Lower leg skin (tissue), 4 donors: ENCODE measurements around the gene FAM177B. TPM values are rescaled to one million over a fixed set of nuclear protein-coding genes. Genes with fewer than 3 reads are reported as not detected.

Experiments used
- DNase-seq, 2 donors: peaks; one replicate each; pipeline ENCODE4 v3.0.0-alpha.2; 2019; ENCODE audit warnings: low spot score in 2 of 2
- H3K4me3 ChIP-seq: fragments of 200-600 bp; sonication (generic); 2 replicates; pipeline ENCODE4 v1.5.1; 2017; ENCODE audit warnings: mild to moderate bottlenecking, low read depth; ENCODE audit not compliant: poor library complexity, severe bottlenecking
- POLR2A ChIP-seq, 2 donors: fragments of 450-650 bp; IDR thresholded peaks; one replicate each; pipeline ENCODE4 v1.6.1; 2016 to 2017; ENCODE audit warnings: antibody characterized with exemption in 2 of 2, mild to moderate bottlenecking in 1 of 2, moderate library complexity in 1 of 2
- WGBS, 2 donors: methylation state at CpG; one replicate each; pipeline ENCODE4 v1.1.5; 2018; 5-methylcytosine and 5-hydroxymethylcytosine counted together
- intact Hi-C: fragments of 100-400 bp; cut with DNase I; formaldehyde crosslinking; loops from one replicate; pipeline ENCODE4 v1.15.0; 2023; ENCODE audit warnings: low total_unique reads
- total RNA-seq, 4 donors: library from RNA; depleted of rRNA; stranded (reverse); fragments of >200 nt; gene quantifications; one replicate each; pipeline ENCODE4 v1.1.0, GENCODE V29; 2016
- TF ChIP-seq, protein P1 (sequence below), 3 donors: fragments of 450-650 bp; IDR thresholded peaks; one replicate each; pipeline ENCODE4 v1.5.1; 2016; ENCODE audit warnings: antibody characterized with exemption in 3 of 3, mild to moderate bottlenecking in 3 of 3, moderate library complexity in 2 of 3

FAM177B gene
- total RNA-seq, 4 donors from 2014 or later: not detected

GRCh38 chr1:222784916-222785315, 47.9 kb downstream of the FAM177B start:
- 8 to 13% methylated on average over 2 of the region's 2 CpGs for WGBS, 2 donors
- TF ChIP-seq, protein P1, sequence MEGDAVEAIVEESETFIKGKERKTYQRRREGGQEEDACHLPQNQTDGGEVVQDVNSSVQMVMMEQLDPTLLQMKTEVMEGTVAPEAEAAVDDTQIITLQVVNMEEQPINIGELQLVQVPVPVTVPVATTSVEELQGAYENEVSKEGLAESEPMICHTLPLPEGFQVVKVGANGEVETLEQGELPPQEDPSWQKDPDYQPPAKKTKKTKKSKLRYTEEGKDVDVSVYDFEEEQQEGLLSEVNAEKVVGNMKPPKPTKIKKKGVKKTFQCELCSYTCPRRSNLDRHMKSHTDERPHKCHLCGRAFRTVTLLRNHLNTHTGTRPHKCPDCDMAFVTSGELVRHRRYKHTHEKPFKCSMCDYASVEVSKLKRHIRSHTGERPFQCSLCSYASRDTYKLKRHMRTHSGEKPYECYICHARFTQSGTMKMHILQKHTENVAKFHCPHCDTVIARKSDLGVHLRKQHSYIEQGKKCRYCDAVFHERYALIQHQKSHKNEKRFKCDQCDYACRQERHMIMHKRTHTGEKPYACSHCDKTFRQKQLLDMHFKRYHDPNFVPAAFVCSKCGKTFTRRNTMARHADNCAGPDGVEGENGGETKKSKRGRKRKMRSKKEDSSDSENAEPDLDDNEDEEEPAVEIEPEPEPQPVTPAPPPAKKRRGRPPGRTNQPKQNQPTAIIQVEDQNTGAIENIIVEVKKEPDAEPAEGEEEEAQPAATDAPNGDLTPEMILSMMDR (IDR thresholded peaks at IDR 0.05): no peak
- TF ChIP-seq POLR2A (IDR thresholded peaks at IDR 0.05): no peak
- DNase-seq: no peak
- intact Hi-C loops: no loop called here
- no peak overlapping the region for H3K4me3 ChIP-seq

- 57% methylated on average over 2 of the region's 2 CpGs for WGBS, 2 donors
- TF ChIP-seq POLR2A (IDR thresholded peaks at IDR 0.05): no peak
- TF ChIP-seq, protein P1 (IDR thresholded peaks at IDR 0.05): no peak
- intact Hi-C loops: no loop called here
- no peak overlapping the region for H3K4me3 ChIP-seq
- DNase-seq: no peak
Measured at GRCh38 chr1:222785529-222785928, 48.5 kb downstream of the FAM177B start.

GRCh38 chr1:222786121-222786520, 49.1 kb downstream of the FAM177B start:
- no peak overlapping the region for H3K4me3 ChIP-seq
- intact Hi-C loops: no loop called here
- DNase-seq: no peak
- 17% methylated on average over 1 of the region's 1 CpG for WGBS, 2 donors
- TF ChIP-seq, protein P1 (IDR thresholded peaks at IDR 0.05): no peak
- TF ChIP-seq POLR2A (IDR thresholded peaks at IDR 0.05): no peak

DNA sequence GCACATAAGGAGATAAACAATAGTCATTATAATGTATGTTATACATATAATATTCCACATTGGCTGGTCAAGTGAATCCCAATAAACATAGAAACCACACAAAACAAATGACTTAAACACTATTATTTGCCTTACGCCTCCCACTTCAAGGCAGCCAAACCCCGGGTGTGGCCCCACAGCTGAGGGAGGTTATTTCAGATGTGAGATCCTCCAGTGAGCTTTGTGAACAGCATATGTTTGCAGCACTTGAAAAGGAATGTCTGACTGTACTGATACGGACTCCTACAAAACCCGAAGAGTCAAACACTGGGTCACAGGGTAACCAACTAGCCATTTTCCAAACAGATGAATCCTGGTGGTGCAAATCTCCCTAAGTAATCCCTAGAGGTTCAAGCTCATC, 50.7 kb downstream of the FAM177B start:
- 29 to 40% methylated on average over 4 of the region's 4 CpGs for WGBS, 2 donors
- TF ChIP-seq, protein P1 (IDR thresholded peaks at IDR 0.05): no peak
- TF ChIP-seq POLR2A (IDR thresholded peaks at IDR 0.05): no peak
- DNase-seq: no peak
- intact Hi-C loops: no loop called here
- no peak overlapping the region for H3K4me3 ChIP-seq

GRCh38 chr1:222788402-222789156, 51.6 kb downstream of the FAM177B start:
- intact Hi-C loops: no loop called here
- TF ChIP-seq, protein P1 (IDR thresholded peaks at IDR 0.05): no peak
- TF ChIP-seq POLR2A (IDR thresholded peaks at IDR 0.05): no peak
- DNase-seq: no peak
- 68 to 69% methylated on average over 3 of the region's 3 CpGs for WGBS, 2 donors
- no peak overlapping the region for H3K4me3 ChIP-seq

- TF ChIP-seq, protein P1 (IDR thresholded peaks at IDR 0.05): no peak
- TF ChIP-seq POLR2A (IDR thresholded peaks at IDR 0.05): no peak
- intact Hi-C loops: loop anchor here (10.0 kb wide), 1 partner anchor 295 kb away; no protein-coding TSS in a partner anchor
- no peak overlapping the region for H3K4me3 ChIP-seq
- 75 to 80% methylated on average over 2 of the region's 2 CpGs for WGBS, 2 donors
- no peak for DNase-seq
Measured at GRCh38 chr1:222790115-222790514, 53.1 kb downstream of the FAM177B start.
